HG02588 (cell line): ENCODE data around the gene SLC16A3.
"Not testable (repeated sequence)": the region's sequence is repeated elsewhere in the genome, so short reads cannot be mapped to it uniquely, and the experiment has no call there.

ENCODE experiments used
- ATAC-seq: cut with Tn5 transposase; IDR thresholded peaks from one replicate; pipeline ENCODE4 v1.9.1; 2021; ENCODE audit warnings: mild to moderate bottlenecking, moderate library complexity; ENCODE audit not compliant: unreplicated experiment

The SLC16A3 gene

DNA sequence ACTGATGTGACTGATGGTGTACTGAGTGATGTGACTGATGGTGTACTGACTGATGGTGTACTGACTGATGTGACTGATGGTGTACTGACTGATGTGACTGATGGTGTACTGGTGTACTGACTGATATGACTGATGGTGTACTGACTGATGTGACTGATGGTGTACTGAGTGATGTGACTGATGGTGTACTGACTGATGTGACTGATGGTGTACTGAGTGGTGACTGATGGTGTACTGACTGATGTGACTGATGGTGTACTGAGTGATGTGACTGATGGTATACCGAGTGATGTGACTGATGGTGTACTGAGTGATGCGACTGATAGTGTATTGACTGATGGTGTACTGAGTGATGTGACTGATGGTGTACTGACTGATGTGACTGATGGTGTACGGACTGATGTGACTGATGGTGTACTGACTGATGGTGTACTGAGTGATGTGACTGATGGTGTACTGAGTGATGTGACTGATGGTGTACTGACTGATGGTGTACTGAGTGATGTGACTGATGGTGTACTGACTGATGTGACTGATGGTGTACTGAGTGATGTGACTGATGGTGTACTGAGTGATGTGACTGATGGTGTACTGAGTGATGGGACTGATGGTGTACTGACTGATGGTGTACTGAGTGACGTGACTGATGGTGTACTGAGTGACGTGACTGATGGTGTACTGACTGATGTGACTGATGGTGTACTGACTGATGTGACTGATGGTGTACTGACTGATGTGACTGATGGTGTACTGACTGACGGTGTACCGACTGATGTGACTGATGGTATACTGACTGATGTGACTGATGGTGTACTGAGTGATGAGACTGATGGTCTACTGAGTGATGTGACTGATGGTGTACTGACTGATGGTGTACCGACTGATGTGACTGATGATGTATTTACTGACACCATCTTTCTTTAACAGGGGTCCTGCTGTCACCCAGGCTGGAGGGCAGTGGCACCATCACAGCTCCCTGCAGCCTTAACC lies 31.4 kb downstream of the SLC16A3 start:
- ATAC-seq = not testable (repeated sequence)

GRCh38 chr17:82262344-82262743 lies 33.5 kb downstream of the SLC16A3 start:
- ATAC-seq = no peak

DNA sequence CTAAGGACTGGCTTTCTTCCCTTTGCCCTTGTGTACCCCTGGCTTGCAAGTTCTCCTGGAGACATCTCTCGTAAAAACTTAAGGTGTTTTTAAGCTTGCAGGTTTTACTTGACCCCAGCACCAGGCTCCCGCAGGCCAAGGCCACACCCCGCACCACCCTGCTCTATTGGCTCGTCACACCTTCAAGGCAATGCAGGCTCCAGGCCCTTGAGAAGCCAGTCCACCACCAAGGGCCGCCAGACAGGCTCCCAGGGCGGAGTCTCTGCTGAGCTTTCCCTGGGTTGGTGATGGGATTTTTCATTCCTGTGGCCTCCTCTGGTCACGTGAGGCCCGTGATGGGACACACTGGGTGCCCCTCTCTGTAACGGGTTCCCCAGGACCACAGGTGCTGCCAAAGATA lies 34.8 kb downstream of the SLC16A3 start:
- ATAC-seq = no peak

- ATAC-seq = no peak
Measured at GRCh38 chr17:82266142-82266541, 37.3 kb downstream of the SLC16A3 start.

DNA sequence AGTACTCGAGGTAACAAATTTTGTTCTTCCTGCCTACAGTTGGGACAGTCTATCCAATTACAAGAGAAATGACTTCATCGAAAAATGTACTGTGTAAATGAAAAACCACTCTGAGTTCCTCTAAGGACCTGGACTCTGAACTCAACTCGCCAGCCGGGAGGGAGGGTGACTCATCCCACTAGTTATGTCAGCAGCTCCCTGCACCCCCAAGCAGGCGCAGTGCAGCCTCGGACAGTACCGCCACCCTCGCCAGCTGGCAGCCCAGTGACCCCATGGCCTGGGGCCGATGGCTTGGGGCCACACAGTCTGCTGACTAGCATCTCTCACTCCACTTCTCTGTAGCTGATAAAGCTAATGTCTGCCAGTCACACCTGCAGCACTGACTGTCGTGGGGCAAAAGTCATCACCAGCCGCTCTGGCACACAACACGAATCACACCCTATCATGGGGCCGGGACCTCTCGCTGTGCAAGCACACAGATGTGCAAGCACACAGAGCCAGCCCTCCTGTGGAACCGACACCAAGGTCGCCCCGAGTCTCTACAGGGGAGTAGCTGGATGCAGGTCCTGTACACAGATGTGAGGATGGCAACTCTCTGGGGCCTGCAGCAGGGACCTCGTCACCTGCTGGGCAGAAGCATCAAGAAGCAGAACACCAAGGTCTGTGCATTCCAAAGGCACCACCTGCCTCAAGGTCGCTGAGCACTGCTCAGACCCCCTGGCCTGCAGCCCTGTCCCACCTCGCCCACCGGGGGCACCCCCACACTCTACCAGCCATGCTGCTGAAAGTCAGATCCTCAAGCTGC lies 38.9 kb downstream of the SLC16A3 start:
- ATAC-seq = no peak

DNA sequence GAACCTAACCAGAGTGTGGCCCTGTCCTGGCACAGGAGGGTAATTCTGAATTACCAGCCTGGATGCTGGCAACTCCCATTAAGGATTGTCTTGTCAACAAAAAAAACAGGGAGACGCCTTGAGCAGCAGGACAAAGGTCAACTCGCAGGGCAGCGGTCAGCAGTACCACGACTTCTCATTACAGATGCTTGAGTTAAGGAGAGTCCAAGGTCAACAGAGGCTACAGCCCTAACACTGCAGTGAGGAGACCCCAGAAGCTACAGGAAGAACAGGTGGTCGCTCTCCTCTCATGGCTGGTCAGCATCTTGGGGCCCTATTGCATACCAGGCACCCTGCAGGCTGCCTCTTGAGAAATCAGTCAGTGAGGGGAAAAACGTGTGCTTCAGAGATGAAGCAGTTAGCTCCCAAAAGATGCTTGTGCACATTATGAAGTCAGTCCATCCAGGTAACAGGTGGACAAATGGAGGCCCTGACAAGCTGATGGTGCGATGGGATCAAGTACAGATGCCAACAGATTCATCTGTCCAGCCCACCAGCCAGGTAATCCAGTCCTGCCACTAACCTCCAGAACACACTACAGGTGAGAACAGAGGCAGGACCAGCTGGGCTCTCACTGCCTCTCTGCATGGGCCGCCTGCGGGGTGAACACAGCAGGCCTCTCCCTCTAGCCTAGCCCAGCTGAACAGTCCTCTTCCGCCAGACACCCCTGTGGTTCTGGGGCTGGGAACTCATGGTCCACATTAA lies 40.5 kb downstream of the SLC16A3 start:
- no peak for ATAC-seq

- ATAC-seq = no peak
Measured at GRCh38 chr17:82269882-82270500, 41.1 kb downstream of the SLC16A3 start.

DNA sequence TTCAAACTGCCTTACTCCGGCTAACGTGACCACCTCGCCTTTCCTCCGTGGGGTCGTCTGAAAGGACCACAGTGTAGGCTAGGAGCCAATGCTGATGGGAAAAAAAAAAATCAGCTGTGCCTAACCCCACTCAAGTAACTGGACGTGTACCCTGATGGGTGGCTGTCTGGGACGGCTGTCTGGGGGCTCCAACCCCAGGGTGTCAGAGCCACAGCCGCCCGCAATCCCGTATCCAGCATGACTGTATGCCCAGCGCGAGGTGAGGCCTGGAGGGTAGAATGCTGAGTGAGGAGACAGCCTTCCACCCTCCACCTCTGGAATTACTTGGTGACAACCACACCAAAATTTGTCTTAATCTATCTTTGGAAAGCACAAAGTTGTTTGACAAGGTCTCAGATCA lies 41.8 kb downstream of the SLC16A3 start:
- ATAC-seq = no peak

DNA sequence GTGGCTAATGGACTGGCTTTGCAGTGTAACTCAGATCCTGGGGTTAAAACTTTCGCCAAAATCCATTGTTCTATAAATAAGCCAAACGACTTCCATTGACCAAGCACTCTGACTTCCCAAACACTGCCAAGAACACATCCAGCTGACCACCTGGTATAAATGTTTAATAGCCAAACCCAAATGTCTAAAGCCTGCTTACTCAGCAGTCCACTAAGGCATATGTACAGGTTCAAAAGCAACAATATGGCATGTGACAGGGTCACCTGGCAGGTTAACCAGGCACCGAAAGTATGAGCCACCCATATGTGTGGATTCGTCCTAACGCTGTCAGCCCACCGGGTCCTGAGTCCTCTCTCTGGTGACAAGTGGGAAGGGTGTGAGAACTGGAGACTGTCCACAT lies 42.6 kb downstream of the SLC16A3 start:
- no peak for ATAC-seq

GRCh38 chr17:82272495-82273326 lies 43.9 kb downstream of the SLC16A3 start:
- no peak for ATAC-seq

- ATAC-seq = peak; percentile 66
Measured at GRCh38 chr17:82273327-82274133, 44.7 kb downstream of the SLC16A3 start, which contains the start of gene CSNK1D. Gene CSNK1D, minus strand, starts transcription at chr17:82273700. Its CDS starts 319 bp downstream, at chr17:82273381.

GRCh38 chr17:82274134-82275020 lies 45.5 kb downstream of the SLC16A3 start:
- no peak for ATAC-seq

GRCh38 chr17:82275326-82275725 lies 46.5 kb downstream of the SLC16A3 start:
- ATAC-seq = no peak

- no peak for ATAC-seq
Measured at GRCh38 chr17:82276938-82277337, 48.1 kb downstream of the SLC16A3 start.

DNA sequence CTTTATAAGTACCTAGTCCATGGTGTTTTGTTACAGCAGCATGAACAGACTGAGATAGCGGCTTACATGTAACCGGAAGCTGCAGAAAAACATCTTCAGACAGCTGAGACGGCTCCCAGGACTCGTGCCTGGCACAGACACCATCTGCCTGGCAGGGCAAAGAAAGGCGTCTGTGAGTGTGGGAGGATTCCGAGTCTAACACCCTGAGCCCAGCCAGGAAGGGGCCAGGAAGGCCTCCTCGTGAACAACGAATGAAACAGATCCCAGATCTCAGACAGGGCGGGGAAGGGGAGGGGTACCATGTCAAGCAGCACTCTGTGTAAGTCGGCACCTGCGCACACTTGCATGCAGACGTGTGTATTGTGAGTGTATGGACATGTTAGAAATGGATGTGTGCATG lies 49.0 kb downstream of the SLC16A3 start:
- no peak for ATAC-seq

DNA sequence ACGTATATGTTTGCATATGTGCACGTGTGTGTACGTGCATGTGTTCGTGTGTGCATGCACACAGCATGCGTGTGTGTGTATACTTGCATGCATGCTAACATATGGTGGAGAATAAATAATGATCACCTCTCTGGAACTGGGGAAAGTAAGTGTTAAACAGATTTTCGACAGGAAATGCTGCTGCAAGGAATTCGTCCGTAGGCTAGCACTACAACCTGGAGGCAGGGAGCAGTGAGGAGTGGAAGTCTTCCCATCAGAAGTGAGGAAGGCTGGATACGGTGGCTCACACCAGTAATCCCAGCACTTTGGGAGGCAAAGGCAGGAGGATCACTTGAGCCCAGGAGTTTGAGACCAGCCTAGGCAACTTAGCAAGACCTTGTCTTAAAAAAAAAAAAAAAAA lies 49.5 kb downstream of the SLC16A3 start:
- ATAC-seq = no peak

DNA sequence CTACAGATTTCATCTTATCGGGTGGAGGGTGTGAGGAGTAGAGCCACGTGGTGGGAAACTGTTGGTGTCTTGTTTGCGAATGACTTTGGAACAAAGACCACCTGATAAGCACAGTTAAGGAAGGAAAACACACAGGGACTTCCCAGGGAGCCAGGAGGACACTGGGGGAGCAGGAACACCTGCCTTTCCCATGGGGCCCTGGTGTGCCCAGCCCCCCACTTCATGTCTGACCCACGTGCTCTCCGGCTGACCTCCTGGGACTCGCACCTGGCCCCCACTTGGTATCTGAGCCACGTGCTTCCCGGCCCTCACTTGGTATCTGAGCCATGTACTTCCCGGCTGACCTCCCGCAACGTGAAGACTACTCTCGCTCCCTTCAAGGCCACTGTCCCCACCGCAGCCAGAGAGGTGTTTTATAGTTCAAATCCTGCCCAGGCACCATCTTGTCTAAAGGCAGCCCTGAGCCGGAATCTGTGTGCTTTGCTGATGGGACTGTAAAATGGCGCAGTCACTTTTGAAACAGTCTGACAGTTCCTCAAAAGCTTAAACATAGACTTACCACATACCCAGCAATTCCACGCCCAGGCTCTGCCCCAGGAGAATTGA lies 50.0 kb downstream of the SLC16A3 start:
- ATAC-seq = no peak
